Ovary (tissue), 3 donors: ENCODE data around the gene TPST1.
A peak's percentile ranks its signal among the peaks of the same experiment; 100 is the strongest.

Source experiments
- CTCF ChIP-seq, 3 donors: fragments of 450-650 bp in 2 of 3; fragments of 200-600 bp in 1 of 3; IDR thresholded peaks; one replicate each; pipeline versions ENCODE4 v1.5.1 to v1.8.0; 2016 to 2022; ENCODE audit warnings: antibody characterized with exemption in 3 of 3, mild to moderate bottlenecking in 1 of 3
- EP300 ChIP-seq: sonication (generic); formaldehyde crosslinking; IDR thresholded peaks from one replicate; pipeline ENCODE4 v1.6.1; 2017; ENCODE audit warnings: antibody characterized with exemption
- POLR2A ChIP-seq: fragments of 450-650 bp; IDR thresholded peaks from one replicate; pipeline ENCODE4 v1.6.1; 2017; ENCODE audit warnings: antibody characterized with exemption, mild to moderate bottlenecking, moderate library complexity
- donor health status: DM: no; HTN: no; CAD: no.

GRCh38 chr7:66258409-66258808 lies 53.3 kb downstream of the TPST1 start:
- TF ChIP-seq CTCF (IDR thresholded peaks at IDR 0.05), result no peak
- TF ChIP-seq POLR2A, result no peak
- TF ChIP-seq EP300, result peak; percentile 26
